Subcutaneous abdominal adipose tissue (tissue), 5 donors: ENCODE results near the gene PAXX.
"Not testable (repeated sequence)": the region's sequence is repeated elsewhere in the genome, so short reads cannot be mapped to it uniquely, and the experiment has no call there.

Experiments used
- H3K27ac ChIP-seq: one replicate; pipeline ENCODE4 v1.7.0; 2013; ENCODE audit warnings: low read depth, mild to moderate bottlenecking, inconsistent platforms, low read length, moderate library complexity
- H3K27me3 ChIP-seq, 5 donors: one replicate each; pipeline ENCODE4 v1.7.0; 2013; ENCODE audit warnings: low read length in 5 of 5, inconsistent platforms in 1 of 5; ENCODE audit not compliant: control insufficient read depth in 5 of 5, insufficient read depth in 4 of 5
- H3K36me3 ChIP-seq, 5 donors: one replicate each; pipeline ENCODE4 v1.7.0; 2013; ENCODE audit warnings: low read length in 5 of 5; ENCODE audit not compliant: control insufficient read depth in 5 of 5, insufficient read depth in 5 of 5
- H3K4me1 ChIP-seq, 5 donors: one replicate each; pipeline ENCODE4 v1.7.0; 2013; ENCODE audit warnings: low read length in 5 of 5, mild to moderate bottlenecking in 3 of 5, moderate library complexity in 1 of 5; ENCODE audit not compliant: control insufficient read depth in 5 of 5, insufficient read depth in 5 of 5
- H3K4me3 ChIP-seq, 5 donors: one replicate each; pipeline ENCODE4 v1.7.0; 2013; ENCODE audit warnings: low read length in 5 of 5, low read depth in 1 of 5
- H3K9ac ChIP-seq, 5 donors: one replicate each; pipeline ENCODE4 v1.7.0; 2013; ENCODE audit warnings: low read length in 5 of 5, mild to moderate bottlenecking in 4 of 5, moderate library complexity in 3 of 5
- H3K9me3 ChIP-seq, 5 donors: one replicate each; pipeline ENCODE4 v1.7.0; 2013; ENCODE audit warnings: low read length in 5 of 5; ENCODE audit not compliant: control insufficient read depth in 5 of 5
- donor health status: healthy.
- donor health status: healthy.
- donor health status: healthy.
- donor health status: healthy.
- donor health status: healthy.

The PAXX gene

DNA sequence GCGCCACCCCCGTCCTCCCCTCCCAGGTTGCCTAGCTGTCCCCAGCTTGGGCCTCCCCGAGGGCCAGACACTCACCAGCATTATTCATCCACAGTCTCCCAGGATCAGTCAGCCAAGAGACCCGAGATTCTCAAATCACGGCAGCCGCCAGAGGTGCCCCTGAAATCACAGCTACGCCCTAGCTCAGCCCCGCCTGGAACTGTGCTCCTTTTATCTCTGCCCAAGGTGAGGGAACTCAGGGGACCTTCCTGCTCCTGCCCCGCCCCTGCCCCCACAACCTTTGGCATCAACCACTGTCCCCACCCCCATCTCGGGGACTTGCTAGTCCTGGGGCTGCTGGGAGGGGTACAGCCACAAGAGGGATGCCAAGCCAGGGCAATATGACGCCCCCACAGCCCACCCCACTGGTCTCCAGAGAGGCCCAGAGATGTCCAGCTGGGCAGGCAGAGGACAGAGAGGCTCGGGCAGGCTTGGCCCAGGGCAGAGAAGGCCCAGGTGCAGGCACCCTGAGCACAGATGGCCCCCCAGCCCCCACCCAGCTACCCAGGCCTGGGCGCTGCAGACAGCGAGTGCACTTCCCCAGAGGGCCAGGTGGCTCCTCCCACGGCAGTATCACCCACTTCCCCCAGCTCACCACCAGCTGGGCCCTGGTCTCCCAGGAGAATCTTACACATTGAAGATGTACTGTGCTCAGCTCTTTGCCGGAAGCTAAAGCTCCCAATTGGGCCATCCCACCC is 39.9 kb downstream of the PAXX start, which contains the start of gene FUT7:
TSS of gene FUT7 (minus strand) at position 185 of the 737 bp plus-strand sequence. CDS start at position 88, 97 bp downstream.
- Histone ChIP-seq H3K27ac (no peak within 1 kb of the TSS), H3K27me3 (no peaks in the 10 kb centered on the region), H3K36me3 (peaks cover 0 to 2% (median 0%) of the 10 kb centered on the region in 5 donors), H3K4me3 (peak within 1 kb of the TSS in 3 of 5 donors; percentile 5 to 45 (median 6)), H3K4me1 (peaks cover 3 to 64% (median 45%) of the 10 kb centered on the region in 5 donors), H3K9me3 (no peaks in the 10 kb centered on the region), H3K9ac (peak within 1 kb of the TSS in 2 of 5 donors; percentile 26 to 41)

DNA sequence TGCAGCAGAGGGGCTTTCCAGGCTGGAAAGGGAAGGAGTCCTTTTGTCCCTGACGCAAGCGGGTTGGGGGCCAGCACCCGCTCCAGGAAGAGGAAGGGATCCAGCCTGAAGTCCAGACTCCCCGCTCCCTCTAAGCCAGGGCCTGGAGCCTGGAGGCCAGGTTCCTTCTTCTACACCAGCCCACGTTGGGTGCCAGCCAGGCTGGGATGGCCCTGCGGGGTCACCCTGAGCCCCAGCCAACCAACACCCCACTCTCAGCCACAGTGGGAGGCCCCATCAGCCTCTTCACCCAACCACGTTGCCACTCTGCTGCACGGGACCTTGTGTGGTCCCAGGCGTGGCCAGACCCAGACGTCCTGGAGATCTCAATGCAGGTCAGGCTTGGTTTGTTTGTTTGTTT is 40.6 kb downstream of the PAXX start:
- no peaks in the 10 kb centered on the region for H3K27me3 ChIP-seq
- no peaks in the 10 kb centered on the region for H3K9me3 ChIP-seq
- peaks cover 0 to 58% (median 39%) of the 10 kb centered on the region in 5 donors for H3K4me1 ChIP-seq
- peaks cover 0 to 8% (median 0%) of the 10 kb centered on the region in 5 donors for H3K36me3 ChIP-seq
- H3K4me3 ChIP-seq = peak overlapping the region in 4 of 5 donors; percentile 5 to 48 (median 26)
- H3K27ac ChIP-seq = no peak overlapping the region
- peak overlapping the region in 2 of 5 donors; percentile 26 to 41 for H3K9ac ChIP-seq

DNA sequence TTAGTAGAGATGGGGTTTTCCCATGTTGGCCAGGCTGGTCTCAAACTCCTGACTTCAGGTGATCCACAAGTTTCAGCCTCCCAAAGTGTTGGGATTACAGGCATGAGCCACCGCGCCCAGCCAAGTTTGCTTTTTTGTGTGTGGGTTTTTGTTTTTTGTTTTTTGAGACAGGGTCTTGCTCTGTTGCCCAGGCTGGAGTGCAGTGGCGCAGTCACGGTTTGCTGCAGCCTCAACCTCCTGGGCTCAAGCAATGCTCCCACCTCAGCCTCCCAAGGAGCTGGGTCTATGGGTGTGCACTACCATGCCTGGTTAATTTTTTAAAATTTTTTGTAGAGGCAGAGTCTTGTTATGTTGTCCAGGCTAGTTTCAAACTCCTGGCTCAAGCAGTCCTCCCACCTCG is 41.3 kb downstream of the PAXX start:
- peaks cover 0 to 55% (median 37%) of the 10 kb centered on the region in 5 donors for H3K4me1 ChIP-seq
- H3K27me3 ChIP-seq, H3K9ac ChIP-seq, H3K36me3 ChIP-seq, H3K9me3 ChIP-seq, H3K27ac ChIP-seq: not testable (repeated sequence)
- peak overlapping the region in 2 of 5 donors; percentile 22 to 45 for H3K4me3 ChIP-seq

DNA sequence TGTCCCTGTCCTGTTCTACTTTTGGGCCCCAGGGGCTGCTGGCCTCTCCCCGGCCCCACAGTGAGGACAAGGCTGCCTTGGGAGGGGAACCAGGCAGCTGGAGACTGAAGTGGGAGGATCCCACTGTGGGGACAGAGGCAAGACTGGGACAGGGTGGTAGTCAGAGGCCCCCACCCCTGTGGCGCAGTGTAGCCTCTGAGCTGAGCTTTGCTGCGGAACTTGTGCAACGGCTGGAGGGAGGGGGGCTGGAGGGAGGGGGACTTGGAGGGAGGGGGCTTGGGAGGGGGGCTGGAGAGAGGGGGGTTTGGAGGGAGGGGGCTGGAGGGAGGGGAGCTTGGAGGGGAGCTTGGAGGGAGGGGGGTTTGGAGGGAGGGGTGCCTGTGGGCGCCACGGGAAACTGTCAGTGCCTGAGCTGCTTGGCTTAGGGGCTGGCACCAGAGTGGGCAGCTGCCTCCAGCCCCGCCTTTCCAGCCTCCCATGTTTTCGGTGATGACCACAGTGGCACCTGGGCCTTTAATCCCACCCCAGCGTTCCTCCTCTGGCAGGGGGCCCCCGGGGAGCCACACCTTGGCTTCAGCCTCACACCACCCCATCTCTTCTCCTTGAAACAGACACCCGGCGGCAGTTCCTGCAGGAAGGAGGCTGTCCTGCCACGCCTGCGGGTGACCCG is 42.0 kb downstream of the PAXX start:
- Histone ChIP-seq H3K27me3 (no peaks in the 10 kb centered on the region), H3K4me1 (peaks cover 0 to 48% (median 30%) of the 10 kb centered on the region in 5 donors), H3K9me3 (no peaks in the 10 kb centered on the region), H3K27ac (no peak overlapping the region), H3K9ac (no peak overlapping the region), H3K36me3 (peaks cover 0 to 15% (median 6%) of the 10 kb centered on the region in 5 donors), H3K4me3 (peak overlapping the region in 1 of 5 donors; percentile 45)

DNA sequence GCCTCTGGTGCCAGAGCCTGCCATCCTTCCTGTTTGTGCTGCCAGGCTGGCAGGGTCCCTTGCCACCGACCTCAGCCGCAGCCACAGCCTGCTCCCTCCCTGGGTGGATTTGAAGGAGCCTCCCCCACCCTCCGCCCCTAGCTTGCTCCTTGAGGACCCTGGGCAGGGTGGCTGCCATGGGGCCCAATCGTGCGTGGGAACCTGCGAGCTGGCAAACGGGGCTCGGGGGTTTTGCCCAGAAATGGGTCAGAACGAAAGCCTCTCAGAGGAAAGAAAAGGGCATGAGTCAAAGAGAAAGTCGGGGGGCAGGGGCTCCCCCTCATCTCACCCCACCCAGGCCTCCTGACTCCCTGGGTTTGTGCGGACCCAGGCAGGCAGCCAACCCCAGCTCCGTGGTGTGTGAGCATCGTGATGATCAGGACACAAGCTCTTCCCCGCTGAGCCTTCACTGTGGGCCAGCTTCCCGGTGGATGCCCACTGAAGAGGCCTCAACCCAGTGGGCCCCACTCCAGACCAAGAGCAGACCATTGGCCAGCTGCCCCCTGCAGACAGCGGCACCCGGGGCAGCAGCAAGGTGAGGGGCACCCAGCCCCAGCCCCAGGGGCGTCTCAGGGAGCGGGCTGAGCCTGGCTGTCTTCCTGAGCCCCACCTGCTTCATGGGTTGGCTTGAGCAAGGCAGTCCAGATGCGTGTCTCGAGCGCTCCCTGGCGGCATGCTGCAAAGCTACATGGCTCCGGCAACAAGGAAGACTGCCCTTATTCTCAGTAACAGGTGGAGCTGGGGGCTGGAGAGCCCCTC is 42.7 kb downstream of the PAXX start:
- Histone ChIP-seq H3K4me3 (no peak overlapping the region), H3K36me3 (peaks cover 0 to 22% (median 10%) of the 10 kb centered on the region in 5 donors), H3K9me3 (no peaks in the 10 kb centered on the region), H3K27me3 (no peaks in the 10 kb centered on the region), H3K27ac (no peak overlapping the region), H3K9ac (peak overlapping the region in 1 of 5 donors; percentile 25), H3K4me1 (peaks cover 0 to 42% (median 25%) of the 10 kb centered on the region in 5 donors)

DNA sequence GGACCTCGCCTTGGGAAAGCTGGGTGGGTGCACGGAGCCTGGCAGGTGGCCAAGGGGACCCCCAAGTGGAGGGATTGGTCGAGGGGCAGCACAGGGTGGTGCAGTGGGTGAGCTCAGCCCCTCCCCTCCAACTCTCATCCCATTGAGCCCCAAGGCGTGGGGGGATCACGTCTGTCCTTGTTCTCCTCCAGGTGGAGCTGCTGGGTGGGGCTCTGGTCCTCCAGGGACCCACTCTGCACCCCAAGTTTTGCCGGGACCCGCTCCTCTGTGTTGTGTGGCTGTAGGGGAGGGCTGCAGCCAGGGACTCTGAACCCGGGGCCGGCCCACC is 43.2 kb downstream of the PAXX start:
- H3K4me1 ChIP-seq = peaks cover 0 to 38% (median 21%) of the 10 kb centered on the region in 5 donors
- no peaks in the 10 kb centered on the region for H3K9me3 ChIP-seq
- no peak overlapping the region for H3K27ac ChIP-seq
- H3K27me3 ChIP-seq = peaks cover 0 to 2% (median 0%) of the 10 kb centered on the region in 5 donors
- H3K9ac ChIP-seq = no peak overlapping the region
- H3K36me3 ChIP-seq = peaks cover 0 to 27% (median 12%) of the 10 kb centered on the region in 5 donors
- no peak overlapping the region for H3K4me3 ChIP-seq

DNA sequence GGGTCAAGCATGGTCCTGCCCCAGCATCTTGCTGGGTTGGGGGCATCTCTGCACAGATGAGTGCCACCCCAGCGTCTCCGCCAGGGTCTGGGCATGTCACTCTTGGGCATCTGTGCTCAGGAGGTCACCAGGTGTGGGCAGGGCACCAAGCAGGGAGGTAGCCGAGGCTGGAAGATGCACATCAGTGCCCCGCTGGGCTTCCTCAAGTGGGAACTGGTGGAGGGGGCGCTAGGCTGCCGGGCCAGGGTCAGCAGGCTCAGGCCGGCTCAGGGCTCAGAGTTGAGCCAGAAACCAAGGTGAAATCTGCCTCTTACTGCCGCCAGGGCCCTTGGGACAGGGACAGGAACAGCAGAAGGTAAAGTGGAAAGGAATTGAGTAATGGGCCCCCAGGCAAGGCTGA is 43.7 kb downstream of the PAXX start:
- H3K9ac ChIP-seq = no peak overlapping the region
- peaks cover 0 to 3% (median 0%) of the 10 kb centered on the region in 5 donors for H3K27me3 ChIP-seq
- no peak overlapping the region for H3K4me3 ChIP-seq
- H3K27ac ChIP-seq = no peak overlapping the region
- H3K9me3 ChIP-seq = no peaks in the 10 kb centered on the region
- peaks cover 0 to 38% (median 16%) of the 10 kb centered on the region in 5 donors for H3K4me1 ChIP-seq
- H3K36me3 ChIP-seq = peaks cover 0 to 31% (median 14%) of the 10 kb centered on the region in 5 donors

DNA sequence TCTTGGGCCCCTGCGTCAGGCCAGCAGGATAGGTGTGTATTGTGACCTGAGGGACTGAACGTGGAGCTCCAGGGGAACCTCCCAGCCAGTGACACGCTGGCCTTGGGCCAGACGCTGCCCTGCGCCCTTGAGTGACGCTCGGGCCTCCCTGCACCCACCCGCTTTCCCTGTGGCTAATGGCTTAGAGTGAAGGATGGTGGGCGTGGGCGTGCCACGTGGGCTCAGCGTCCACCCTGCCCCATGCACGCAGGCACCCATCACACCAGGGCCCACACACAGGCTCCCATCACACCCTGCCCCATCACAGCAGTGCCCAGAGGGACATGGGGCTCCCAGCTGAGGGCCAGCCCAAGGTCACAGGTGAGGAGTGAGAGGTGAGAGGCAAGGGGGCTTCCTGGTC is 44.8 kb downstream of the PAXX start:
- Histone ChIP-seq H3K4me1 (peaks cover 0 to 38% (median 15%) of the 10 kb centered on the region in 5 donors), H3K36me3 (peaks cover 0 to 37% (median 14%) of the 10 kb centered on the region in 5 donors), H3K27me3 (peaks cover 0 to 3% (median 0%) of the 10 kb centered on the region in 5 donors)

DNA sequence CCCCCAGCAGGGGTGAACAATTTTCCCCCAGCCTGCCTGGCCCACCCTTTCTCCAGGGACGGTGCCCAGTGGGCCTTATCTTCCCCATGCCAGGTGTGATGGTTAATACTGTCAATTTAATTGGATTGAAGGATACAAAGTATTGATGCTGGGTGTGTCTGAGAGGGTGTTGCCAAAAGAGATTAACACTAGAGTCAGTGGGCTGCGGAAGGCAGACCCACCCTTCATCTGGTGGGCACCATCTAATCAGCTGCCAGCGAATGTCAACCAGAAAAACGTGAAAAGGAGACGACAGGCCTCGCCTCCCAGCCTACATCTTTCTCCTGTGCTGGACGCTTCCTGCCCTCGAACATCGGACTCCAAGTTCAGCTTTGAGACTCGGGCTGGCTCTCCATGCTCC is 45.3 kb downstream of the PAXX start:
- Histone ChIP-seq H3K36me3 (peaks cover 0 to 37% (median 14%) of the 10 kb centered on the region in 5 donors), H3K9me3 (no peaks in the 10 kb centered on the region), H3K4me3 (no peak overlapping the region), H3K27ac (no peak overlapping the region), H3K9ac (no peak overlapping the region), H3K27me3 (peaks cover 0 to 3% (median 0%) of the 10 kb centered on the region in 5 donors), H3K4me1 (peaks cover 0 to 35% (median 15%) of the 10 kb centered on the region in 5 donors)

More for the DNA sequence above, 44.8 kb downstream of the PAXX start:
- Histone ChIP-seq H3K27ac (no peak overlapping the region), H3K4me3 (no peak overlapping the region), H3K9me3 (no peaks in the 10 kb centered on the region), H3K9ac (no peak overlapping the region)
